HEK293T (cell line): ENCODE measurements around the gene GOLGA6A.
"Not testable (repeated sequence)": the region's sequence is repeated elsewhere in the genome, so short reads cannot be mapped to it uniquely, and the experiment has no call there.

Experiments
- FOXM1 ChIP-seq: fragments of 450-650 bp; IDR thresholded peaks from 2 replicates; pipeline ENCODE4 v1.6.1; 2017; ENCODE audit warnings: mild to moderate bottlenecking, borderline replicate concordance
- L3MBTL2 ChIP-seq: fragments of 450-650 bp; conservative IDR thresholded peaks from 2 replicates; pipeline ENCODE4 v1.6.1; 2016; ENCODE audit warnings: mild to moderate bottlenecking

DNA sequence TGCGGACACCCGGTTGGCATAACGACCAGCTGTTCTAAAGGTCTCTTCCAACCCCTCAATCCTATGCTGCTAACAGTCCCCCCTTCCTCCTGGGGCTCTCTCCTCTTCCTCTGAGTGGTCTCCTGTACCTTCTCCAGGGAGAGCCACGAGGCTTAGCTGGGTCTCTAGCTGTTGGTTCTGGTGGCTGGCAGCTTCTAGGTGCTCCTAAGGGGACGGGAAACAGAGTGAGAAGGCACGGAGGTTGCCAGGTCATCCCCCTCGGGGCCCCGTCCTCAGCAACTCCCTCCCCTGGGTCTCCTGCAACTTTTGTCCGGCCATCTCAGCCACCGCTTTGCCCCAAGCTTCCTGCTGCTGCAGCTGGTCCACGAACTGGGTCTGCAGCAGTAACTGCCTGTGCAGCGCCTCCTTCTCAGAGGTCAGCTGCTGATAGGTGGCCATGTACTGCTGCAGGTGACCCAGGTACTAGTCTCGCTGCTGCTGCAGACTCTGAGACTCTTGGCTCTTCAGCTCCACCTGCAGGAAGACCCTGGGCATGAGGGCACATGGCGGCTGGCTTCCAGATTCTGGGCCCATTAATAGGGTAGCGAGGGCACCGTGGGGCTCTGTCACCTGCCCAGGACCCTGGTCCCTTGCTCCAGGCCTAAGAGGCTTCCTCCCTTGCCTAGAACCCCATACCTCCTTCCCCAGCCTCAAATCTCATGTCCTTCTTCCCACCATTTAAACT, 9.6 kb downstream of the GOLGA6A start:
- not testable (repeated sequence) for TF ChIP-seq L3MBTL2, FOXM1
